ENCODE data around the gene RPS27.
A peak's percentile ranks its signal among the peaks of the same experiment; 100 is the strongest.

DNA sequence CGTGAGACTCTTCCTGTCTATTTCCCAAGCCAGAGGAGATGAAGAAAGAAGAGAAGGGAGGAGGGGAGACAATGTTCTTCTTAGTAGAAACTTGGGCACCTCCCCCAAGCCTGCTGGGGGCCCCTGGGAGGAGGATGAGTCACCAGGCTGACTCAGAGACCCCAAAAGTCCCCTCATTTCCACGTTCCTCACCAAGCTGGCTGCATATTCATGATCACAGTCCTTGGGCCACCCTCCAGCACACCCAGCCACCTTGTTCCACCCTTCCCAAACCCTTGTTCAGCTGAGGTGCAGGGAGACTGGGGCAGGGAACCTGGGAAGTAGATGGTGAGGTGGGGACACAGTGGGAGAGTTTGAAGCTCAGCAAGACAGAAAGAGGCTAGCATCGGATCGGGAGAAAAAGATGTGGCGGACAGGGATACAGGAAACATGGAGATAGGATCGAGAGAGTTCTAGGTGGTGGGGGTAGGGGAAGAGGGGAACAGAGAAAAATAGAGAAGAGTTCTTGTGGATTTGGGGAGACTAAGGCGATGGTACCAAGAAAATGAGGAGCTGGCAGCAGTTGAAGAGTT lies 5.1 kb upstream of the RPS27 start:
- TF ChIP-seq POLR2A (IDR thresholded peaks at IDR 0.05; ENCODE audit: low read depth, low read length) = peak; percentile 55
- TF ChIP-seq PAX5 (IDR thresholded peaks at IDR 0.05; ENCODE audit: insufficient read depth, low read length, severe bottlenecking) = no peak
- TF ChIP-seq POLR2AphosphoS5 (IDR thresholded peaks at IDR 0.05; ENCODE audit: low read depth, low read length) = peak; percentile 58; the same call in 1 of the 2 replicates
- TF ChIP-seq TAF1 (IDR thresholded peaks at IDR 0.05; ENCODE audit: low read depth, low read length) = no peak
- TF ChIP-seq SPI1 (IDR thresholded peaks at IDR 0.05; ENCODE audit: low read depth, low read length) = no peak
